Ascending aorta (tissue), 2 donors: ENCODE measurements around the gene TFB2M. TPM values are rescaled to one million over a fixed set of nuclear protein-coding genes. Genes with fewer than 3 reads are reported as not detected.
A peak's percentile ranks its signal among the peaks of the same experiment; 100 is the strongest.
"Not testable (repeated sequence)": the region's sequence is repeated elsewhere in the genome, so short reads cannot be mapped to it uniquely, and the experiment has no call there.

Experiments used
- DNase-seq, 2 donors: peaks; one replicate each; pipeline ENCODE4 v3.0.0-alpha.2; 2019; ENCODE audit warnings: low spot score in 2 of 2
- H3K27ac ChIP-seq, 2 donors: fragments of 200-600 bp; sonication (generic); one replicate each; pipeline ENCODE4 v1.5.1; 2016 to 2017; ENCODE audit warnings: mild to moderate bottlenecking in 1 of 2
- H3K27me3 ChIP-seq: fragments of 200-600 bp; sonication (generic); one replicate; pipeline ENCODE4 v1.5.1; 2017
- H3K36me3 ChIP-seq, 2 donors: fragments of 200-600 bp; sonication (generic); one replicate each; pipeline ENCODE4 v1.5.1; 2016
- H3K4me1 ChIP-seq, 2 donors: fragments of 200-600 bp; sonication (generic); one replicate each; pipeline ENCODE4 v1.5.1; 2016 to 2017; ENCODE audit warnings: mild to moderate bottlenecking in 1 of 2
- H3K4me3 ChIP-seq, 2 donors: fragments of 200-600 bp; sonication (generic); one replicate each; pipeline ENCODE4 v1.5.1; 2016 to 2017; ENCODE audit warnings: mild to moderate bottlenecking in 1 of 2
- H3K9me3 ChIP-seq, 2 donors: fragments of 200-600 bp; sonication (generic); one replicate each; pipeline ENCODE4 v1.5.1; 2016
- intact Hi-C: fragments of 100-400 bp; cut with DNase I; formaldehyde crosslinking; loops from one replicate; pipeline ENCODE4 v1.15.1; 2023
- total RNA-seq: library from RNA; depleted of rRNA; stranded (reverse); fragments of >200 nt; gene quantifications from one replicate; pipeline ENCODE4 v1.1.0, GENCODE V29; 2016
- TF ChIP-seq, protein P1 (sequence below), 3 experiments: fragments of 200-600 bp in 2 of 3; fragments of 450-650 bp in 1 of 3; sonication (generic) in 2 of 3; IDR thresholded peaks; one replicate each; pipeline ENCODE4 v1.5.1; 2016 to 2019; ENCODE audit warnings: antibody characterized with exemption in 3 of 3, mild to moderate bottlenecking in 1 of 3, moderate library complexity in 1 of 3

TFB2M gene
- total RNA-seq = 1.6 TPM

DNA sequence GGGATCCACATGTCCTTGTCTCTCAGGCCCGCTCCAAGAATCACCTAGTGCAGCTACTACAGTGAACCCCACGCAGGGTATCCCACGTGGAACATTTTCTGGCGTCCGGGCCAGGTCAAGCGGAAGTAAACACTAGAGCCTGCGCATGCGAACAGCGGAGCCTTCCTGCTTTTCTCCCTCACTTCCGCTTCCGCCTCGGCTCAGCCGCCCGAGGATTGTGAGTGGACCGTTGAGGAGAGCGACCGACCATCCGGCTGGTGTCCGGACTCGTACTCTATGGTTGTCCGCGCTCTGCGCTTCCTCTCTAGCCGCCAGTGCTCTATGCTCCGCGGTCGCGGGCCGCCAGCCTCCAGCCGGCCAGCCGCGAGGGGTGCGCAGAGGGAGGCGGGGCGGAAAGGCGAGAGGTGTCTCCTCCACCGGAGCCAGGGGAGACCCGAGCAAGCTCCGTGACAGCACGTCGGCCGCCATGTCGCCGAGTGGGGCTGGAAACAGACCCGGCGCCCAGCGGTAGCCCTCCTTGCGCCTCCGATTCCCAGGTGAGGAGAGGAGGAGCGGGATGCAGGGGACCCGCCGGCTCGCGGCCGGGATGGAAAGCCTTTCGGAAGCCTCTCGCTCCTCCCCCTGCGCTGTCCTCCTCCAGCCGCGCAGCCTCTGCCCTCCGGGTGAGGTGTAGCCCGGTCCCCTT lies at the start of gene TFB2M, which contains the start of gene CNST:
TSS of gene TFB2M (minus strand) at position 134 of the 685 bp plus-strand sequence. CDS start at position 11, 123 bp downstream.
TSS of gene CNST (plus strand) at position 329 of the 685 bp plus-strand sequence. CDS start 25,107 bp downstream, outside the sequence.
- TF ChIP-seq, protein P1, sequence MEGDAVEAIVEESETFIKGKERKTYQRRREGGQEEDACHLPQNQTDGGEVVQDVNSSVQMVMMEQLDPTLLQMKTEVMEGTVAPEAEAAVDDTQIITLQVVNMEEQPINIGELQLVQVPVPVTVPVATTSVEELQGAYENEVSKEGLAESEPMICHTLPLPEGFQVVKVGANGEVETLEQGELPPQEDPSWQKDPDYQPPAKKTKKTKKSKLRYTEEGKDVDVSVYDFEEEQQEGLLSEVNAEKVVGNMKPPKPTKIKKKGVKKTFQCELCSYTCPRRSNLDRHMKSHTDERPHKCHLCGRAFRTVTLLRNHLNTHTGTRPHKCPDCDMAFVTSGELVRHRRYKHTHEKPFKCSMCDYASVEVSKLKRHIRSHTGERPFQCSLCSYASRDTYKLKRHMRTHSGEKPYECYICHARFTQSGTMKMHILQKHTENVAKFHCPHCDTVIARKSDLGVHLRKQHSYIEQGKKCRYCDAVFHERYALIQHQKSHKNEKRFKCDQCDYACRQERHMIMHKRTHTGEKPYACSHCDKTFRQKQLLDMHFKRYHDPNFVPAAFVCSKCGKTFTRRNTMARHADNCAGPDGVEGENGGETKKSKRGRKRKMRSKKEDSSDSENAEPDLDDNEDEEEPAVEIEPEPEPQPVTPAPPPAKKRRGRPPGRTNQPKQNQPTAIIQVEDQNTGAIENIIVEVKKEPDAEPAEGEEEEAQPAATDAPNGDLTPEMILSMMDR (IDR thresholded peaks at IDR 0.05) = no peak
- Histone ChIP-seq H3K9me3 (no peaks in the 10 kb centered on the region), H3K27me3 (no peaks in the 10 kb centered on the region), H3K4me3 (peak within 1 kb of the TSS; percentile 93 to 98), H3K4me1 (peaks cover 11 to 29% of the 10 kb centered on the region in 2 donors), H3K27ac (peak within 1 kb of the TSS; percentile 90 to 98), H3K36me3 (no peaks in the 10 kb centered on the region)
- intact Hi-C loops = loop anchor here (2.0 to 5.0 kb wide), 7 partner anchors 41 to 1704 kb away; partner anchors contain the start of genes HNRNPU, SMYD3 and ZNF496
- peak; percentile 88 to 99 for DNase-seq

GRCh38 chr1:246613096-246613758 lies 47.2 kb upstream of the TFB2M start:
- H3K36me3 ChIP-seq = no peaks in the 10 kb centered on the region
- H3K4me3 ChIP-seq = no peak overlapping the region
- TF ChIP-seq, protein P1 (IDR thresholded peaks at IDR 0.05) = no peak
- no peaks in the 10 kb centered on the region for H3K4me1 ChIP-seq
- intact Hi-C loops = no loop called here
- H3K27ac ChIP-seq = no peak overlapping the region
- no peak for DNase-seq
- no peaks in the 10 kb centered on the region for H3K9me3 ChIP-seq
- no peaks in the 10 kb centered on the region for H3K27me3 ChIP-seq

DNA sequence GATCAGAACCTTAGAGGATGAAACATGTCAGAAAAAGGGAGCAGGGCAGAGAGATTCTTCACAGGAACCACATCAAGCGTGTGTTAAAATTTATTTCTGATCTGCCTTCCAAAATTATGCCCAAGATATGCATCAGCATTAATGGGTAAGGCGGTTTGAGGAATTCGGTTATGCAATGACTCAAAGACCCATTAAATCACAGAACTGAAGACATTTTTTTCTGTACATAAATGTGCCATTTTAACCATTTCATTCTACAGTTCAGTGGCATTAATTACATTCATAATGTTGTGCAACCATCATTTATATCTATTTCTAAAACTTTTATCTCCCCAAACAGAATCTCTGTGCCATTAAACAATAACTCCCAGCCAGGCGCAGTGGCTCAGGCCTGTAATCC lies 43.6 kb upstream of the TFB2M start:
- no peaks in the 10 kb centered on the region for H3K9me3 ChIP-seq
- H3K4me1 ChIP-seq = no peaks in the 10 kb centered on the region
- intact Hi-C loops = loop anchor here (5.0 kb wide), 1 partner anchor 42 kb away; the partner anchor contains the start of genes CNST and TFB2M
- no peak overlapping the region for H3K4me3 ChIP-seq
- no peaks in the 10 kb centered on the region for H3K27me3 ChIP-seq
- TF ChIP-seq, protein P1 (IDR thresholded peaks at IDR 0.05) = no peak
- no peak for DNase-seq
- H3K27ac ChIP-seq = peak overlapping the region in 1 of 2 donors; percentile 17
- H3K36me3 ChIP-seq = no peaks in the 10 kb centered on the region

- Histone ChIP-seq H3K27ac (peak overlapping the region in 1 of 2 donors; percentile 17), H3K9me3 (no peaks in the 10 kb centered on the region), H3K36me3 (no peaks in the 10 kb centered on the region), H3K4me3 (no peak overlapping the region), H3K27me3 (no peaks in the 10 kb centered on the region), H3K4me1 (no peaks in the 10 kb centered on the region)
- intact Hi-C loops = loop anchor here (5.0 kb wide), 1 partner anchor 41 kb away; the partner anchor contains the start of genes CNST and TFB2M
- DNase-seq = peak; percentile 22 to 74
- TF ChIP-seq, protein P1 (IDR thresholded peaks at IDR 0.05) = no peak
Measured at GRCh38 chr1:246608616-246609376, 42.7 kb upstream of the TFB2M start.

GRCh38 chr1:246607462-246607861 lies 41.4 kb upstream of the TFB2M start:
- H3K4me1 ChIP-seq = no peaks in the 10 kb centered on the region
- H3K36me3 ChIP-seq = no peaks in the 10 kb centered on the region
- no peaks in the 10 kb centered on the region for H3K9me3 ChIP-seq
- DNase-seq = no peak
- H3K27me3 ChIP-seq = no peaks in the 10 kb centered on the region
- intact Hi-C loops = loop anchor here (5.0 kb wide), 1 partner anchor 40 kb away; the partner anchor contains the start of genes CNST and TFB2M
- H3K27ac ChIP-seq = no peak overlapping the region
- no peak overlapping the region for H3K4me3 ChIP-seq
- TF ChIP-seq, protein P1 (IDR thresholded peaks at IDR 0.05) = no peak

- not testable (repeated sequence) for H3K27me3 ChIP-seq, DNase-seq, H3K36me3 ChIP-seq, H3K27ac ChIP-seq, H3K4me1 ChIP-seq, H3K4me3 ChIP-seq, H3K9me3 ChIP-seq
- intact Hi-C loops = loop anchor here (5.0 kb wide), 1 partner anchor 38 kb away; the partner anchor contains the start of genes CNST and TFB2M
Measured at GRCh38 chr1:246605231-246605630, 39.2 kb upstream of the TFB2M start.
